ENCODE measurements around the gene SAP30BP. TPM values are rescaled to one million over a fixed set of nuclear protein-coding genes. Genes with fewer than 3 reads are reported as not detected.

Gene SAP30BP
- total and polyA plus RNA-seq, 2 of the 13 experiments (the other 11 are each of a cell fraction or from before 2014, with no cell fraction given): 67.7 to 99.4 TPM

GRCh38 chr17:75720656-75721462 is 53.7 kb downstream of the SAP30BP start, which contains the start of gene ITGB4 (continued):
- TF ChIP-seq ZNF281 (CRISPR knock-in tag; IDR thresholded peaks at IDR 0.05; ENCODE audit: borderline replicate concordance) (no peak; the same call in 1 of the 2 replicates), ARNTL (CRISPR knock-in tag; IDR thresholded peaks at IDR 0.05) (no peak), SOX5 (CRISPR knock-in tag; IDR thresholded peaks at IDR 0.05; ENCODE audit: borderline replicate concordance) (no peak), AGO2 (optimal IDR thresholded peaks at IDR 0.05; ENCODE audit: low read depth, low read length) (no peak), DDIT3 (CRISPR knock-in tag; IDR thresholded peaks at IDR 0.05) (no peak), STAT5B (CRISPR knock-in tag; IDR thresholded peaks at IDR 0.05) (no peak), RFXAP (CRISPR knock-in tag; IDR thresholded peaks at IDR 0.05; ENCODE audit: borderline replicate concordance) (no peak), TCF12 (IDR thresholded peaks at IDR 0.05) (no peak), TCF12 (CRISPR knock-in tag; IDR thresholded peaks at IDR 0.05) (no peak), ZNF709 (CRISPR knock-in tag; IDR thresholded peaks at IDR 0.05) (no peak), EEA1 (CRISPR knock-in tag; IDR thresholded peaks at IDR 0.05; ENCODE audit: borderline replicate concordance) (no peak; the same call in 1 of the 2 replicates), ZNF180 (CRISPR knock-in tag; IDR thresholded peaks at IDR 0.05; ENCODE audit: borderline replicate concordance, low read depth) (no peak), ZNF17 (CRISPR knock-in tag; IDR thresholded peaks at IDR 0.05) (no peak), NR2F1 (CRISPR knock-in tag; IDR thresholded peaks at IDR 0.05) (no peak)
- TF ChIP-seq, protein P1, sequence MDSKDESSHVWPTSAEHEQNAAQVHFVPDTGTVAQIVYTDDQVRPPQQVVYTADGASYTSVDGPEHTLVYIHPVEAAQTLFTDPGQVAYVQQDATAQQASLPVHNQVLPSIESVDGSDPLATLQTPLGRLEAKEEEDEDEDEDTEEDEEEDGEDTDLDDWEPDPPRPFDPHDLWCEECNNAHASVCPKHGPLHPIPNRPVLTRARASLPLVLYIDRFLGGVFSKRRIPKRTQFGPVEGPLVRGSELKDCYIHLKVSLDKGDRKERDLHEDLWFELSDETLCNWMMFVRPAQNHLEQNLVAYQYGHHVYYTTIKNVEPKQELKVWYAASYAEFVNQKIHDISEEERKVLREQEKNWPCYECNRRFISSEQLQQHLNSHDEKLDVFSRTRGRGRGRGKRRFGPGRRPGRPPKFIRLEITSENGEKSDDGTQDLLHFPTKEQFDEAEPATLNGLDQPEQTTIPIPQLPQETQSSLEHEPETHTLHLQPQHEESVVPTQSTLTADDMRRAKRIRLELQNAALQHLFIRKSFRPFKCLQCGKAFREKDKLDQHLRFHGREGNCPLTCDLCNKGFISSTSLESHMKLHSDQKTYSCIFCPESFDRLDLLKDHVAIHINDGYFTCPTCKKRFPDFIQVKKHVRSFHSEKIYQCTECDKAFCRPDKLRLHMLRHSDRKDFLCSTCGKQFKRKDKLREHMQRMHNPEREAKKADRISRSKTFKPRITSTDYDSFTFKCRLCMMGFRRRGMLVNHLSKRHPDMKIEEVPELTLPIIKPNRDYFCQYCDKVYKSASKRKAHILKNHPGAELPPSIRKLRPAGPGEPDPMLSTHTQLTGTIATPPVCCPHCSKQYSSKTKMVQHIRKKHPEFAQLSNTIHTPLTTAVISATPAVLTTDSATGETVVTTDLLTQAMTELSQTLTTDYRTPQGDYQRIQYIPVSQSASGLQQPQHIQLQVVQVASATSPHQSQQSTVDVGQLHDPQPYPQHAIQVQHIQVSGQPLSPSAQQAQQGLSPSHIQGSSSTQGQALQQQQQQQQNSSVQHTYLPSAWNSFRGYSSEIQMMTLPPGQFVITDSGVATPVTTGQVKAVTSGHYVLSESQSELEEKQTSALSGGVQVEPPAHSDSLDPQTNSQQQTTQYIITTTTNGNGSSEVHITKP (CRISPR knock-in tag; IDR thresholded peaks at IDR 0.05; ENCODE audit: low read depth): no peak
- TF ChIP-seq, protein P2, sequence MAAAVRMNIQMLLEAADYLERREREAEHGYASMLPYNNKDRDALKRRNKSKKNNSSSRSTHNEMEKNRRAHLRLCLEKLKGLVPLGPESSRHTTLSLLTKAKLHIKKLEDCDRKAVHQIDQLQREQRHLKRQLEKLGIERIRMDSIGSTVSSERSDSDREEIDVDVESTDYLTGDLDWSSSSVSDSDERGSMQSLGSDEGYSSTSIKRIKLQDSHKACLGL (CRISPR knock-in tag; IDR thresholded peaks at IDR 0.05): no peak
